ENCODE measurements around the gene MADCAM1. TPM values are rescaled to one million over a fixed set of nuclear protein-coding genes. Genes with fewer than 3 reads are reported as not detected.

MADCAM1 gene
- total RNA-seq, 2 experiments from 2014 or later: 0.24 to 0.37 TPM

DNA sequence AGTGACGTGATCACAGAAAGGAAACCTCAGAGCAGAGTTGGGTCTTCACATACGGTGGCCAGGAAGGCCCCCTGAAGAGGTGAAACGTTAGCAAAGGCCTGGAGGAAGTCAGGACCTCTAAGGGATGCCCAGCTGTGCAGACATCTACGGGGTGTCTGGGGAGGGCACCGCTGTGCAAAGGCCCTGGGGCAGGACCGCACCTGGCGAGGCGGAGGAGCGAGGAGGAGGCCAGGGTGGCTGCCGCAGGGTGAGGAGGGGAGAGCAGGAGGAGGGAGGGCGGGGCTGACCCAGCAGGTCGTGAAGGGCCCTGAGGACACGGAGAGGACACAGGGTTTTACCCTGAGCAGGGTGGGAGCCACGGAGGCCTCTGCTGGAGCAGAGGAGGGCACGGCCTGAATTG lies 11.8 kb upstream of the MADCAM1 start:
- Mint-ChIP-seq H3K27ac (no peak overlapping the region), H3K36me3 (ENCODE audit: low read depth) (peaks cover 1% of the 10 kb centered on the region), H3K4me1 (ENCODE audit: low read depth) (peaks cover 13% of the 10 kb centered on the region), H3K4me3 (no peak overlapping the region), H3K27me3 (ENCODE audit: low read depth) (peaks cover 24% of the 10 kb centered on the region), H3K9me3 (peaks cover 18% of the 10 kb centered on the region)
- CTCF ChIA-PET: no interaction called here
- no peak for DNase-seq
- intact Hi-C loops (cut with micrococcal nuclease): no loop called here

GRCh38 chr19:485077-485476 lies 11.2 kb upstream of the MADCAM1 start:
- Mint-ChIP-seq H3K27ac (no peak overlapping the region), H3K27me3 (ENCODE audit: low read depth) (peaks cover 24% of the 10 kb centered on the region), H3K9me3 (peaks cover 15% of the 10 kb centered on the region), H3K4me3 (no peak overlapping the region), H3K36me3 (ENCODE audit: low read depth) (peaks cover 1% of the 10 kb centered on the region), H3K4me1 (ENCODE audit: low read depth) (peaks cover 15% of the 10 kb centered on the region)
- DNase-seq: no peak
- CTCF ChIA-PET: interaction anchor here (0.5 kb wide), 1 partner anchor 198 kb away, joined by 4 read pairs; no protein-coding TSS in a partner anchor
- intact Hi-C loops (cut with micrococcal nuclease): no loop called here

- Mint-ChIP-seq H3K36me3 (ENCODE audit: low read depth) (peaks cover 1% of the 10 kb centered on the region), H3K27me3 (ENCODE audit: low read depth) (peaks cover 24% of the 10 kb centered on the region), H3K4me1 (ENCODE audit: low read depth) (peaks cover 10% of the 10 kb centered on the region), H3K9me3 (peaks cover 8% of the 10 kb centered on the region), H3K4me3 (no peak overlapping the region), H3K27ac (no peak overlapping the region)
- CTCF ChIA-PET: interaction anchor here (0.5 to 0.7 kb wide), 2 partner anchors 10 to 199 kb away, joined by 3 to 4 read pairs; no protein-coding TSS in a partner anchor
- intact Hi-C loops (cut with micrococcal nuclease): no loop called here
- no peak for DNase-seq
These were observed 10.6 kb upstream of the MADCAM1 start for GRCh38 chr19:485583-486236.

- intact Hi-C loops (cut with micrococcal nuclease): loop anchor here (1.0 to 2.0 kb wide), 2 partner anchors 19 to 144 kb away; partner anchors contain the start of genes MIER2 and TPGS1
- DNase-seq: peak; percentile 93
- Mint-ChIP-seq H3K36me3 (ENCODE audit: low read depth) (peaks cover 1% of the 10 kb centered on the region), H3K4me3 (peak overlapping the region; percentile 81), H3K27ac (peak overlapping the region; percentile 86), H3K9me3 (peaks cover 1% of the 10 kb centered on the region), H3K27me3 (ENCODE audit: low read depth) (peaks cover 20% of the 10 kb centered on the region), H3K4me1 (ENCODE audit: low read depth) (peaks cover 11% of the 10 kb centered on the region)
- CTCF ChIA-PET: interaction anchor here (0.7 to 1.6 kb wide), 4 partner anchors 17 to 22 kb away, joined by 3 to 7 read pairs (median 4); no protein-coding TSS in a partner anchor
These were observed 7.5 kb upstream of the MADCAM1 start for GRCh38 chr19:488505-489417.

GRCh38 chr19:489418-490196 lies 6.7 kb upstream of the MADCAM1 start:
- H3K27ac Mint-ChIP-seq: peak overlapping the region; percentile 82

GRCh38 chr19:491146-491741 lies 5.0 kb upstream of the MADCAM1 start:
- Mint-ChIP-seq H3K9me3 (peaks cover 1% of the 10 kb centered on the region), H3K27ac (no peak overlapping the region), H3K4me1 (ENCODE audit: low read depth) (peaks cover 16% of the 10 kb centered on the region), H3K4me3 (no peak overlapping the region), H3K27me3 (ENCODE audit: low read depth) (peaks cover 7% of the 10 kb centered on the region), H3K36me3 (ENCODE audit: low read depth) (peaks cover 1% of the 10 kb centered on the region)
- CTCF ChIA-PET: interaction anchor here (1.6 to 1.7 kb wide), 2 partner anchors 15 to 19 kb away, joined by 7 read pairs; no protein-coding TSS in a partner anchor
- intact Hi-C loops (cut with micrococcal nuclease): no loop called here
- no peak for DNase-seq

More at GRCh38 chr19:489418-490196, 6.7 kb upstream of the MADCAM1 start:
- Mint-ChIP-seq H3K27me3 (ENCODE audit: low read depth) (peaks cover 16% of the 10 kb centered on the region), H3K36me3 (ENCODE audit: low read depth) (peaks cover 1% of the 10 kb centered on the region), H3K4me3 (peak overlapping the region; percentile 81), H3K9me3 (peaks cover 1% of the 10 kb centered on the region), H3K4me1 (ENCODE audit: low read depth) (peaks cover 12% of the 10 kb centered on the region)
- CTCF ChIA-PET: interaction anchor here (0.7 to 1.7 kb wide), 3 partner anchors 17 to 21 kb away, joined by 4 to 7 read pairs (median 7); no protein-coding TSS in a partner anchor
- intact Hi-C loops (cut with micrococcal nuclease): loop anchor here (1.0 to 2.0 kb wide), 2 partner anchors 18 to 145 kb away; partner anchors contain the start of genes MIER2 and TPGS1
- no peak for DNase-seq

DNA sequence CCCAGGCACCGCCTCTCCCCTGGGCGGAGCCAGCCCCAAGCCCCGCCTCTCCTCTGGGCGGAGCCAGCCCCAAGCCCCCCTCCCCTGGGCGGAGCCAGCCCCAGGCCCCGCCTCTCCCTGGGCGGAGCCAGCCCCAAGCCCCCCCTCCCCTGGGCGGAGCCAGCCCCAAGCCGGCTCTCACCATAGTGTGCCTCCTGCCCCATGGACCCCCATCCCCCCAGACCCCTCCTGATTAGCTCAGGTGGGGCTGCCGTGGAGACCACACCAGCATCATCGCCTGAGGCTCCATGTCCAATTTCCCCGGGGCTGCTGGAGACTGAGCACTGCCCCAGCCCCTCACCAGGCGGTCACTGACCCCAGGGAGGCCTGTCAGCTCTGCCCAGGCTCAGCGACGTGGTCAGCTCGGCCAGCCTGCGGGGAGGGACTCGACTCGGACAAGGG lies 4.2 kb upstream of the MADCAM1 start:
- H3K4me3 Mint-ChIP-seq: no peak overlapping the region
- no peak overlapping the region for H3K27ac Mint-ChIP-seq
- H3K27me3 Mint-ChIP-seq (ENCODE audit: low read depth): peaks cover 6% of the 10 kb centered on the region
- H3K9me3 Mint-ChIP-seq: peaks cover 1% of the 10 kb centered on the region
- DNase-seq: peak; percentile 45
- H3K4me1 Mint-ChIP-seq (ENCODE audit: low read depth): peaks cover 16% of the 10 kb centered on the region
- intact Hi-C loops (cut with micrococcal nuclease): no loop called here
- CTCF ChIA-PET: no interaction called here
- peaks cover 1% of the 10 kb centered on the region for H3K36me3 Mint-ChIP-seq (ENCODE audit: low read depth)

- Mint-ChIP-seq H3K27me3 (ENCODE audit: low read depth) (peaks cover 12% of the 10 kb centered on the region), H3K27ac (no peak overlapping the region), H3K4me1 (ENCODE audit: low read depth) (peaks cover 16% of the 10 kb centered on the region), H3K9me3 (peaks cover 1% of the 10 kb centered on the region), H3K4me3 (no peak overlapping the region), H3K36me3 (ENCODE audit: low read depth) (no peaks in the 10 kb centered on the region)
- intact Hi-C loops (cut with micrococcal nuclease): no loop called here
- CTCF ChIA-PET: interaction anchor here (1.4 kb wide), 2 partner anchors 13 to 17 kb away, joined by 3 to 5 read pairs; no protein-coding TSS in a partner anchor
- no peak for DNase-seq
These were observed 2.7 kb upstream of the MADCAM1 start for GRCh38 chr19:493391-494170.

GRCh38 chr19:494171-495080 lies 1.9 kb upstream of the MADCAM1 start:
- H3K27me3 Mint-ChIP-seq (ENCODE audit: low read depth): peaks cover 17% of the 10 kb centered on the region
- intact Hi-C loops (cut with micrococcal nuclease): no loop called here
- peaks cover 1% of the 10 kb centered on the region for H3K9me3 Mint-ChIP-seq
- no peak overlapping the region for H3K4me3 Mint-ChIP-seq
- CTCF ChIA-PET: interaction anchor here (1.3 to 1.4 kb wide), 3 partner anchors 12 to 16 kb away, joined by 3 to 10 read pairs (median 5); no protein-coding TSS in a partner anchor
- no peaks in the 10 kb centered on the region for H3K36me3 Mint-ChIP-seq (ENCODE audit: low read depth)
- H3K4me1 Mint-ChIP-seq (ENCODE audit: low read depth): peaks cover 16% of the 10 kb centered on the region
- H3K27ac Mint-ChIP-seq: no peak overlapping the region
- DNase-seq: no peak

DNA sequence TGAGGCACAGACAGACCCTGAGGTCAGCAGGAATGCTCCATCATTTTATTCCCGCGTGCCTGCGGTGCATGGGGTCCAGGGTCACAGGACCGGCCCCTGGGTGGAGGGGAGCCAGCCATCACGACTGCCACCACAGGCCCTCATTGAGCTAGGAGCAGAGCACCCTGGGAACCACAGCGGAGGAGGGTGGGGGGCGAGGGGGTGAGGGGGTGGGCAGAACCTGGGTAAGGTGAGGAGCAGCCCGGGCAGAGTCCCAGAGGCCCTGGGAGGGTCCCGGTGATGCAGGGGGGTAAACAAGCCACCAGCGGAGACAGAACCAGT lies 1.2 kb upstream of the MADCAM1 start:
- no peak for DNase-seq
- intact Hi-C loops (cut with micrococcal nuclease): no loop called here
- Mint-ChIP-seq H3K4me3 (no peak overlapping the region), H3K27me3 (ENCODE audit: low read depth) (peaks cover 20% of the 10 kb centered on the region), H3K4me1 (ENCODE audit: low read depth) (peaks cover 10% of the 10 kb centered on the region), H3K9me3 (peaks cover 1% of the 10 kb centered on the region), H3K27ac (no peak overlapping the region), H3K36me3 (ENCODE audit: low read depth) (no peaks in the 10 kb centered on the region)
- CTCF ChIA-PET: interaction anchor here (0.5 to 1.3 kb wide), 4 partner anchors 11 to 158 kb away, joined by 3 to 10 read pairs (median 3); partner anchors contain the start of gene TPGS1

All from activated naive CD4-positive, alpha-beta T cell treated with anti-CD3 and anti-CD28 coated beads for 36 hours (primary cell).